Measurements from ENCODE around the gene TMEM253. TPM values are rescaled to one million over a fixed set of nuclear protein-coding genes. Genes with fewer than 3 reads are reported as not detected.

Gene TMEM253
- total and polyA plus RNA-seq, 8 donors: 0.58 to 1.5 (median 0.82) TPM

GRCh38 chr14:21059842-21060613, 40.8 kb upstream of the TMEM253 start:
- Histone ChIP-seq H3K4me3 (no peak overlapping the region), H3K4me1 (no peaks in the 10 kb centered on the region), H3K27me3 (no peaks in the 10 kb centered on the region), H3K27ac (no peak overlapping the region), H3K9me3 (no peaks in the 10 kb centered on the region), H3K36me3 (no peaks in the 10 kb centered on the region)
- intact Hi-C loops (cut with DNase I): no loop called here
- ATAC-seq (no peak), DNase-seq (no peak)
- TF ChIP-seq, protein P1, sequence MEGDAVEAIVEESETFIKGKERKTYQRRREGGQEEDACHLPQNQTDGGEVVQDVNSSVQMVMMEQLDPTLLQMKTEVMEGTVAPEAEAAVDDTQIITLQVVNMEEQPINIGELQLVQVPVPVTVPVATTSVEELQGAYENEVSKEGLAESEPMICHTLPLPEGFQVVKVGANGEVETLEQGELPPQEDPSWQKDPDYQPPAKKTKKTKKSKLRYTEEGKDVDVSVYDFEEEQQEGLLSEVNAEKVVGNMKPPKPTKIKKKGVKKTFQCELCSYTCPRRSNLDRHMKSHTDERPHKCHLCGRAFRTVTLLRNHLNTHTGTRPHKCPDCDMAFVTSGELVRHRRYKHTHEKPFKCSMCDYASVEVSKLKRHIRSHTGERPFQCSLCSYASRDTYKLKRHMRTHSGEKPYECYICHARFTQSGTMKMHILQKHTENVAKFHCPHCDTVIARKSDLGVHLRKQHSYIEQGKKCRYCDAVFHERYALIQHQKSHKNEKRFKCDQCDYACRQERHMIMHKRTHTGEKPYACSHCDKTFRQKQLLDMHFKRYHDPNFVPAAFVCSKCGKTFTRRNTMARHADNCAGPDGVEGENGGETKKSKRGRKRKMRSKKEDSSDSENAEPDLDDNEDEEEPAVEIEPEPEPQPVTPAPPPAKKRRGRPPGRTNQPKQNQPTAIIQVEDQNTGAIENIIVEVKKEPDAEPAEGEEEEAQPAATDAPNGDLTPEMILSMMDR (IDR thresholded peaks at IDR 0.05): no peak

- TF ChIP-seq, protein P1 (IDR thresholded peaks at IDR 0.05): no peak
- H3K9me3 ChIP-seq: no peaks in the 10 kb centered on the region
- H3K27me3 ChIP-seq: no peaks in the 10 kb centered on the region
- ATAC-seq (no peak), DNase-seq (no peak)
- no peak overlapping the region for H3K4me3 ChIP-seq
- intact Hi-C loops (cut with DNase I): no loop called here
- no peaks in the 10 kb centered on the region for H3K4me1 ChIP-seq
- no peaks in the 10 kb centered on the region for H3K36me3 ChIP-seq
- no peak overlapping the region for H3K27ac ChIP-seq
These were observed 40.1 kb upstream of the TMEM253 start for GRCh38 chr14:21060614-21061346.

DNA sequence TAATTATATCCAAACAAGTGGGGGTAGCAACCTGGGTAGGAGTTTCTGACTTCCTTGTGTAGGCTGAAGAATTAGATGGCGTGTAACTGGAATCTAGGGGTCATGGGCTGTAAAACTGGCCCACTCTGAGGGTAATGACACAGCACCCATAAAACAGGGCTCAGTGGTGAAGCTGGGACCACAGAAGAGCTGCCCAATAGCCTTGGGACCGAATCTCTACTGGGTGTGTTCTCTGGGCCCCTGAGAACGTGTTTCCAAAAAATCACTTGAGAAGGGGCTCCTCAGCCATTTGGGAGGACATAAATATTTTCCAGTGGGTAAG, 39.6 kb upstream of the TMEM253 start:
- H3K36me3 ChIP-seq: no peaks in the 10 kb centered on the region
- H3K27me3 ChIP-seq: no peaks in the 10 kb centered on the region
- intact Hi-C loops (cut with DNase I): no loop called here
- no peak for DNase-seq
- no peaks in the 10 kb centered on the region for H3K9me3 ChIP-seq
- H3K27ac ChIP-seq: no peak overlapping the region
- no peaks in the 10 kb centered on the region for H3K4me1 ChIP-seq
- ATAC-seq: no peak
- TF ChIP-seq, protein P1 (IDR thresholded peaks at IDR 0.05): no peak
- H3K4me3 ChIP-seq: no peak overlapping the region

GRCh38 chr14:21063479-21063878, 37.4 kb upstream of the TMEM253 start:
- DNase-seq: no peak
- H3K4me1 ChIP-seq: peaks cover 0 to 3% of the 10 kb centered on the region in 2 donors
- H3K9me3 ChIP-seq: no peaks in the 10 kb centered on the region
- intact Hi-C loops (cut with DNase I): no loop called here
- no peaks in the 10 kb centered on the region for H3K36me3 ChIP-seq
- peaks cover 0 to 14% of the 10 kb centered on the region in 2 donors for H3K27me3 ChIP-seq
- no peak overlapping the region for H3K27ac ChIP-seq
- TF ChIP-seq, protein P1 (IDR thresholded peaks at IDR 0.05): no peak
- no peak overlapping the region for H3K4me3 ChIP-seq
- ATAC-seq: no peak

DNA sequence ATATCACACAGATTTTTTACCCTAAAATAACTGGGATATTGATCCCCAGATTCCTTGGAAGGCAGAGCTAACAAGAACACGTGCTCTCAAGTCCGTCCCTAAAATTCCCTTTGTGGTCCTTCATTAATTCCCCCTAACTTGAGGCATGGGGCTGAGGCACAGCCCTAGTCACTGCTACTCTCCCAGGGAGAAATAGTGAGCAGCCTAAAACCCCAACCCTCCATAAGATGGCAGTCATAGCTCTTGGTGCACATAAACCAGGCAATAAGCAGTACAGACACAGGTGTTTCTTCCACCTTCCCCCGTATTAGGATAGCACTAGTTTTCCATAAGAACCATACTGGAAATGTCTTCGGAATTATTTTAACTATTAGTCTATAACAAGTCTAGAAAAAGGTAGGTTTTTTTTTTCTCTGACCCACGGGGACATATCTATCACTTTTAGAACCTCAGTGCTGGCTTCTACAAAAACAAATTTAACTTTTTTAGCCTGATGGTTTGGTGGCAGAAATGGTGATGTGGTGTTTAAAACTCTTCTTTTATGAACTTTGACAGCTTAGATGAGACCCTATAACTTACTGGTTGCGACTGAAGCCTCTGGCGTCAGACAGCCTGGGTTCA, 33.9 kb upstream of the TMEM253 start:
- intact Hi-C loops (cut with DNase I): no loop called here

More for the DNA sequence above, 33.9 kb upstream of the TMEM253 start:
- H3K27me3 ChIP-seq: peaks cover 4 to 32% of the 10 kb centered on the region in 2 donors
- ATAC-seq (no peak), DNase-seq (no peak)
- H3K4me1 ChIP-seq: peaks cover 15 to 31% of the 10 kb centered on the region in 2 donors
- H3K36me3 ChIP-seq: no peaks in the 10 kb centered on the region
- H3K4me3 ChIP-seq: no peak overlapping the region
- H3K27ac ChIP-seq: no peak overlapping the region
- no peaks in the 10 kb centered on the region for H3K9me3 ChIP-seq
- TF ChIP-seq, protein P1 (IDR thresholded peaks at IDR 0.05): no peak

Measured in left lung (tissue), 10 donors.